RPMI8226 (cell line): ENCODE measurements around the gene PLA2G4A.

ENCODE experiments used
- DNase-seq: peaks from one replicate; pipeline ENCODE4 v3.0.0-alpha.2; 2015

PLA2G4A gene

DNA sequence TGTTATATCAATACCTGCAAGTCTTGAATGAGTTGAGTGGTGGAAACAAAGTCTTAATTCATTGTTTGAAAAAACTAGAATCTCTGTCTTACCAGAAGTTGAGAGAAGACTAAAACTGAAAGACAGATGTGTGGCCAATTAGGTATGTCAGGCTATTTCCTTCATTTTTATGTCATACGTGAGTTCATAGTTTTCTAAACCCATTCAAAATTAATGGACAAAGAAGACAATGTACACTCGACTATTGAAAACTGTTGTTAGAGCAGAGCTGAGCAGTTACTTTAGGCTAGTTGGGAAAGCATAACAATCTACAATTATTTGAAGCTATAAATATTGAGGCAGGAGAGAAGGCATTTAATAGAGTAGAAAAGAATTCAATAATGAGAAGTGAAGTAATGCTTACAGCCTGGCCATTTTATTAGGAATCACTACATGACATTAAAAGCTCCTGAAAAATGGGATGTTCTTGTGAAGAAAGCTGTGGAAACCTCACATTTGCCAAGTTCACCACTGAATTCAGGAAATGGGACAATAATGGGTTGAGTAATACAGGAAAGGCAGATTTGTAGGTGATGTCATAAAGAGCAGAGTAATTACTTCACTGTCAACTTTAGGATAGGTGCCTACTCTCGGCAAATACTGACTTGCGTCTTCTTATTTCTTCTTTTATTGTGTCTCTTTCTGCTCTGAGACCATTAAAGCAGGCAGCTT, 204.4 kb downstream of the PLA2G4A start:
- no peak for DNase-seq

DNA sequence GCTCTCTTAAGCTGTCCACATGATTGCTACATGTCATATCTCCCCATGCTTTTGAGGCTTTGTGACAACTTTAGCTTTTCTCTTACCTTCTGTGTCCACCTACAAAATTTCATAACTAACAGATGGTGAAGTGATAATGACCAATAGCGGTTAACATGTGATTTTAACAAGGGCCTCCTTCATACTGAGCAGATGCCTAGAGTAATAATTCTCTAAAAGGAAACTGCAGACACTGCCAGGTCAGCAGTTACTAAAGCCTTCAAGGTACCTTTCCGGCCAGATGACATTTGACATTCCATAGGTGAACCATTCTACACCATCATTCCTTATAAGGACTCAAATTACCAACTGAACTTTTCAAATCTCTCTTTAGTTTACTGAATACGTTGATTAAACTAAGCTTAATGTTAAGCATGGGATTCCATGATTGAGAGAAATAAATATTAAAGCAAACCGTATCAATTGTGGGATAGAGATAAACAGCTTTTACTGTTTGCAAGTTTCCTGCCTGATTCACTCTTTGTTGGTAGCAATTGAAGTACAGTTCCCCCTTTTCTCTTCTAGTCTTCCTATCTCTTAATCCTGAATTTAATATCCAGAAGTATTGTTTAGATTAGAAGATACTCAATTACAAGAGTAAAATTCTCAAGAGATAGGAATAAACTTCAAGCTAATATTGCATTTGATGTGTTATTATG, 205.1 kb downstream of the PLA2G4A start:
- DNase-seq = peak; percentile 63

DNA sequence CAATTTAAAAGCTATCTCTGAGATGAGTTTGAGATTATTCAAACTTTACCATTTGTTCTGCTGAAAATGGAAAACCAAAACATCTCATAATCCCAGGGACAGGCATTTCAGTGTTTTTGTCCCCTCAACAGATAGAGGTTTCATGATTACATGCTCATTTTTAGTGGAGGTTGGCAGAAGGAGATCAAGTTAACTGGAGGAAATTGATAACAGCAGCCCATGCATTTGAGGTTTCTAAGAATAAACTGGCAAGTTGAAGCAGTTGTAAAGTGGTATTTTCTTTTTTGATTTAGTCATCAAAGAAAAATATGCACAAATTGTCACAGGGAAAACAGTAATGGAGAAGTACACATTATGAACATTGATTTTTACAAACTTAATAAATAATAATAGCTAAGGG, 205.8 kb downstream of the PLA2G4A start:
- no peak for DNase-seq

DNA sequence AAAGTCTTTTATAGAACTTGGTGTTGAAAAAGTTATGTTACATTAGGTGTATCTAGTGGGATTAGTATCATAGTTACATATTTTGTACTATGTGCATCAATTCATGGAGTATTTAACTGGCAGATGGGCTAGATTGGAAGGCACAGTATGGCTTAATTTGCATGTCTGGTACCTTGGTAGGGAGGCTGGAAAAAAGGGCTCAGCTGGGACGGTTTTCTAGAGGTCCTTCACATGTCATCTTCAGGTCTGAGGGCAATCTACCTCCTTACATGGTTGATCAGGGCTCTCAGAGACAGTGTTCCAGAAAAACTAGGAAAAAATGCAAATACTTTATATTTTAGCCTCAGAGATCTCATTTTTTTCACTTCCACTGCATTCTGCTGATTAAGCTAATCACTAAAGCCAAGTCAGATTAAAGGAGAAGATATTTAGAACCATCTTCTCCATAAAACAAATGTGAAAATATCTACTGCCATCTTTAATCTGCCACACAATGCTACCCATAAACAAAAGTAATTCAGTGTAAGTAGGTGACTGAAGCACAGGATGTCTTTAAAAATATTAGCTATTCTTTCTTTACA, 209.3 kb downstream of the PLA2G4A start:
- no peak for DNase-seq
